Neuronal stem cell (in vitro differentiated cells): ENCODE data around the gene MCF2L2.

Experiments used
- DNase-seq: peaks from one replicate; pipeline ENCODE4 v3.0.0-alpha.2; 2013; ENCODE audit warnings: low spot score
- H2AFZ ChIP-seq: one replicate; pipeline ENCODE4 v1.6.1; 2013; ENCODE audit warnings: mild to moderate bottlenecking, low read length, inconsistent platforms
- H2AK5ac ChIP-seq: 2 replicates; pipeline ENCODE4 v1.6.1; 2013; ENCODE audit warnings: low read depth, mild to moderate bottlenecking, inconsistent platforms, low read length, moderate library complexity, mixed read lengths
- H2BK120ac ChIP-seq: 2 replicates; pipeline ENCODE4 v1.6.1; 2013; ENCODE audit warnings: low read depth, mild to moderate bottlenecking, inconsistent platforms, low read length, moderate library complexity, mixed read lengths
- H2BK12ac ChIP-seq: one replicate; pipeline ENCODE4 v1.6.1; 2013; ENCODE audit warnings: low read length, inconsistent platforms
- H2BK15ac ChIP-seq: 2 replicates; pipeline ENCODE4 v1.6.1; 2013; ENCODE audit warnings: mild to moderate bottlenecking, low read length, inconsistent platforms, mixed read lengths
- H2BK5ac ChIP-seq: one replicate; pipeline ENCODE4 v1.6.1; 2013; ENCODE audit warnings: inconsistent platforms, mild to moderate bottlenecking, low read length, moderate library complexity
- H3K14ac ChIP-seq: one replicate; pipeline ENCODE4 v1.6.1; 2013; ENCODE audit warnings: low read length, inconsistent platforms
- H3K18ac ChIP-seq: 2 replicates; pipeline ENCODE4 v1.6.1; 2013; ENCODE audit warnings: low read length, inconsistent platforms
- H3K23ac ChIP-seq: 2 replicates; pipeline ENCODE4 v1.6.1; 2013; ENCODE audit warnings: low read depth, mild to moderate bottlenecking, mixed read lengths, low read length, inconsistent platforms; ENCODE audit not compliant: poor library complexity
- H3K27ac ChIP-seq: replicated peaks from 3 replicates; pipeline ENCODE4 v1.5.1; 2013; ENCODE audit warnings: low read length, inconsistent platforms
- H3K27me3 ChIP-seq, 3 experiments: 2 replicates each; pipeline ENCODE4 v1.6.1; 2013; ENCODE audit warnings: low read length in 3 of 3, mild to moderate bottlenecking in 2 of 3, inconsistent platforms in 1 of 3, low read depth in 1 of 3, mixed read lengths in 1 of 3, moderate library complexity in 1 of 3; ENCODE audit not compliant: control insufficient read depth in 3 of 3, insufficient read depth in 3 of 3
- H3K36me3 ChIP-seq, 2 donors: replicated peaks in 1 of 2; 2 replicates each; pipeline ENCODE4 v1.6.1; 2013; ENCODE audit warnings: low read length in 2 of 2; ENCODE audit not compliant: control insufficient read depth in 2 of 2, insufficient read depth in 2 of 2
- H3K4ac ChIP-seq: 2 replicates; pipeline ENCODE4 v1.6.1; 2013; ENCODE audit warnings: inconsistent platforms, mild to moderate bottlenecking, low read length, moderate library complexity
- H3K4me1 ChIP-seq, 2 donors: 1 replicate in 1 of 2; 2 replicates in 1 of 2; pipeline ENCODE4 v1.6.1; 2013; ENCODE audit warnings: low read length in 2 of 2, low read depth in 1 of 2; ENCODE audit not compliant: control insufficient read depth in 2 of 2, insufficient read depth in 1 of 2
- H3K4me2 ChIP-seq: one replicate; pipeline ENCODE4 v1.6.1; 2013; ENCODE audit warnings: mild to moderate bottlenecking, low read length, inconsistent platforms; ENCODE audit not compliant: insufficient read depth, poor library complexity, severe bottlenecking
- H3K4me3 ChIP-seq, 2 donors: 2 replicates each; pipeline ENCODE4 v1.5.1; 2013; ENCODE audit warnings: low read length in 2 of 2, mild to moderate bottlenecking in 2 of 2, inconsistent platforms in 1 of 2, moderate library complexity in 1 of 2
- H3K79me1 ChIP-seq: one replicate; pipeline ENCODE4 v1.6.1; 2013; ENCODE audit warnings: low read depth, mild to moderate bottlenecking, inconsistent platforms, low read length, moderate library complexity
- H3K9ac ChIP-seq: one replicate; pipeline ENCODE4 v1.6.1; 2013; ENCODE audit warnings: mild to moderate bottlenecking, low read depth, low read length, inconsistent platforms; ENCODE audit not compliant: poor library complexity
- H3K9me3 ChIP-seq, 2 donors: replicated peaks in 1 of 2; 2 replicates each; pipeline versions ENCODE3 to v1.6.1; 2013; ENCODE audit warnings: low read length in 2 of 2, mild to moderate bottlenecking in 2 of 2, inconsistent platforms in 1 of 2, low read depth in 1 of 2, mixed read lengths in 1 of 2, moderate library complexity in 1 of 2; ENCODE audit not compliant: control insufficient read depth in 2 of 2, insufficient read depth in 1 of 2
- H4K8ac ChIP-seq: one replicate; pipeline ENCODE4 v1.6.1; 2013; ENCODE audit warnings: low read depth, mild to moderate bottlenecking, inconsistent platforms, low read length, moderate library complexity
- H4K91ac ChIP-seq: one replicate; pipeline ENCODE4 v1.6.1; 2013; ENCODE audit warnings: low read length, low read depth, mild to moderate bottlenecking, inconsistent platforms; ENCODE audit not compliant: poor library complexity
- WGBS, 2 donors: extraction: QIAGEN DNeasy Blood & Tissue Kit; methylation state at CpG; one replicate each; pipeline ENCODE4 v1.1.7; 2013; ENCODE audit warnings: missing lambda C conversion rate in 2 of 2, mixed read lengths in 1 of 2; ENCODE audit not compliant: insufficient read length in 2 of 2, insufficient replicate concordance in 1 of 2; ENCODE audit errors: extremely low coverage in 2 of 2; 5-methylcytosine and 5-hydroxymethylcytosine counted together

MCF2L2 gene

DNA sequence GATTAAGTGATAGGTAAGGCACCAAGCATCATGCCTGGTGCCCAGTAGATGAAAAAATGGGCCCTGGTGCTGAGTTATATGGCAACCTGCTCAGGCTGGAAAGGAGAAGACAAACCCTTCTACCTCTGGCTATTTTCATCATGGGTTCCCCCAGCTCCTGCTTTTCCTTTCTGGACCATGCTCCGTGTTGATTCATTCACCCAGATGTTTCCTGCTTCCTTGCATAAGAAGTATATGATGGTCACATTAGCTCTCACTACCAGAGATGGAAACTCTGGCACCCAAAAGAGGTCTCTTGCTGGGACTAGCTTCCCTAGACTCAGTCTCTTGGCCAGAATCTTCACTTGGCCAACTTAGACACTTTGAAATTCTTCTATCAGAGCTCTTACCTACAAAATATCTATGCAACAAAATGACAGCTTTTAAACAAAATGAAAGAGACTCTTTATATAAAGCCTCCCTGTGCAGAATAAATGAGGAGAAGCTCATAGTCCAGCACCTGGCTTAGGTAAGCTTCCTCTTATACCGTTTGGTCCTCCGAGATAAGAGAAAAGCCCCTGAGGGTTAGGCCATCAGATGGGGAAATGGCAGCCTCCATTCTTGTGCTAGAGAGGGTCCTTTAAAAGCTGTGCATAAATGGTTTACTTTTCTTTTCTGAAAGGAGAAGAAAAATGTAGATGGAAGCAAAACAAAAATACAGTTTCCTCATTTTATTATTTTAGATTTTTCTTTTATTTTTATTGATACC lies 46.8 kb upstream of the MCF2L2 start:
- no peak overlapping the region for H2AK5ac ChIP-seq
- H3K4ac ChIP-seq = no peak overlapping the region
- no peak overlapping the region for H4K91ac ChIP-seq
- H3K36me3 ChIP-seq = no peaks in the 10 kb centered on the region
- H3K18ac ChIP-seq = no peak overlapping the region
- H3K27ac ChIP-seq = no peak overlapping the region
- H3K9ac ChIP-seq = no peak overlapping the region
- H3K14ac ChIP-seq = no peak overlapping the region
- H3K4me3 ChIP-seq = no peak overlapping the region
- H2BK12ac ChIP-seq = no peak overlapping the region
- no peak overlapping the region for H4K8ac ChIP-seq
- no peak overlapping the region for H3K4me2 ChIP-seq
- H2BK5ac ChIP-seq = no peak overlapping the region
- no peak overlapping the region for H2BK15ac ChIP-seq
- WGBS, 2 donors = no CpG with 5 or more reads among the region's 3 CpGs
- H2AFZ ChIP-seq = no peak overlapping the region
- no peak overlapping the region for H3K23ac ChIP-seq
- no peak for DNase-seq
- H2BK120ac ChIP-seq = no peak overlapping the region
- peaks cover 0 to 18% (median 0%) of the 10 kb centered on the region in 3 experiments for H3K27me3 ChIP-seq
- no peaks in the 10 kb centered on the region for H3K9me3 ChIP-seq
- H3K4me1 ChIP-seq = peaks cover 0 to 1% of the 10 kb centered on the region in 2 donors
- H3K79me1 ChIP-seq = no peaks in the 10 kb centered on the region

DNA sequence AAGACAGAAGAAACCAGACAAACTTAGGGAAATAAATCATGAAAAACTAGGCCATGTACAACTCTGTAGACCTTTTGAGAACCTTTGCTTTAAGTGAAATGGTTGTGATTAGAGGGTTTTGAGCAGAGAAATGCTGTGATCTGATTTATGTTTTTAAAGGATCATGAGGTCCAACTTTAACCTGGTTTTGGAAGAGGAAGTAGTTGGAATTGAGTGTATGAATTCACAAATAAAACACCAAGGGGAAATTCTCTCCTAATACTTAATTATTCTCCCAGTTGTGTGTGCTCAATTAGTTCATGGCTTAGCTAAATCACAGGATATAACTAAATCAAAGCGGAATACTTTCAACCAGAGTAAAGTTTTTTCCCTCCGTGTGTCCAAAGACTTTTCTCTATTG lies 45.5 kb upstream of the MCF2L2 start:
- peaks cover 0 to 15% (median 0%) of the 10 kb centered on the region in 3 experiments for H3K27me3 ChIP-seq
- H4K91ac ChIP-seq = no peak overlapping the region
- H3K18ac ChIP-seq = no peak overlapping the region
- no peak overlapping the region for H2AK5ac ChIP-seq
- no peak overlapping the region for H3K27ac ChIP-seq
- no peak overlapping the region for H3K4me2 ChIP-seq
- no peak overlapping the region for H3K9ac ChIP-seq
- no peak overlapping the region for H3K14ac ChIP-seq
- no peaks in the 10 kb centered on the region for H3K9me3 ChIP-seq
- no peak overlapping the region for H2AFZ ChIP-seq
- H2BK12ac ChIP-seq = no peak overlapping the region
- H3K36me3 ChIP-seq = no peaks in the 10 kb centered on the region
- H2BK120ac ChIP-seq = no peak overlapping the region
- no peaks in the 10 kb centered on the region for H3K79me1 ChIP-seq
- no peak overlapping the region for H3K23ac ChIP-seq
- H2BK15ac ChIP-seq = no peak overlapping the region
- H4K8ac ChIP-seq = no peak overlapping the region
- DNase-seq = no peak
- no peak overlapping the region for H2BK5ac ChIP-seq
- no CpG with 5 or more reads among the region's 2 CpGs for WGBS, 2 donors
- no peaks in the 10 kb centered on the region for H3K4me1 ChIP-seq
- H3K4me3 ChIP-seq = no peak overlapping the region
- H3K4ac ChIP-seq = no peak overlapping the region

DNA sequence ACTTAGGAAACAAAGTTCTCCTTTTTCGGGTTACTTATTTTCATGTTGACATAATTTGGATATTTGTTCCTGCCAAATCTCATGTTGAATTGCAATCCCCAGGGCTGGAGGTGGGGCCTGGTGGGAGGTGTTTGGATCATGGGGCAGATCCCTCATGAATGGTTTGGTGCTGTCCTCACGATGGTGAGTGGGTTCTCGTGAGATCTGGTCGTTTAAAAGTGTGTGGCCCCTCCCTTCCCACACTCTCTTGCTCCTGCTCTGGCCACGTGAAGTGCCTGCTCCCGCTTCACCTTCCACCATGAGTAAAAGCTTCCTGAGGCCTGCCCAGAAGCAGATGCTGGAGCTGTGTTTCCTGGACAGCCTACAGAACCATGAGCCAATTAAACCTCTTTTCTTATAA lies 43.7 kb upstream of the MCF2L2 start:
- H3K27ac ChIP-seq = no peak overlapping the region
- H2AFZ ChIP-seq = no peak overlapping the region
- no peak overlapping the region for H3K23ac ChIP-seq
- no peaks in the 10 kb centered on the region for H3K36me3 ChIP-seq
- no peak overlapping the region for H3K18ac ChIP-seq
- no peak overlapping the region for H3K14ac ChIP-seq
- H3K9me3 ChIP-seq = no peaks in the 10 kb centered on the region
- peaks cover 0 to 16% (median 0%) of the 10 kb centered on the region in 3 experiments for H3K27me3 ChIP-seq
- no peak overlapping the region for H4K8ac ChIP-seq
- H2AK5ac ChIP-seq = no peak overlapping the region
- H3K79me1 ChIP-seq = no peaks in the 10 kb centered on the region
- H3K4ac ChIP-seq = no peak overlapping the region
- H3K4me3 ChIP-seq = no peak overlapping the region
- no peak overlapping the region for H2BK15ac ChIP-seq
- no peak overlapping the region for H2BK12ac ChIP-seq
- H3K9ac ChIP-seq = no peak overlapping the region
- H3K4me1 ChIP-seq = no peaks in the 10 kb centered on the region
- no peak overlapping the region for H2BK120ac ChIP-seq
- H4K91ac ChIP-seq = no peak overlapping the region
- H2BK5ac ChIP-seq = no peak overlapping the region
- no peak for DNase-seq
- H3K4me2 ChIP-seq = no peak overlapping the region
- no CpG with 5 or more reads among the region's 6 CpGs for WGBS, 2 donors

DNA sequence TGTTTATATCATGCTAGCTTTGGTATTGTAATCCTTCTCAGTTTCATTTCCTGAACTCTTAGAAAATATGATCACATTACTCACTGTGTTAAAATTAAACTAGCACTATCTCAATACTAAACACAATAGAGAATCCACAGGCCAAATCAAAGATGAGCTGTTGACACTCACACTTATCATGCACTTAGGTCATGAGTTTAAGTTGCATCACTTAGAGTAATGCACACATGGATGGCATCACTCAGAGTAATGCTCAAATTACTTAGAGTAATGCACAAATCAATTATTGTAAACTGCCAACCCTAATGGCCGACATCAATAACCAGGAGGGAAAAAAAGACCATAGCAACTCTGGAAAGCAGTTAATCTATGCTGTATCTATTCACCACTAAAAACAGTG lies 40.0 kb upstream of the MCF2L2 start:
- Histone ChIP-seq H4K8ac (no peak overlapping the region), H3K18ac (no peak overlapping the region), H4K91ac (no peak overlapping the region), H3K4ac (no peak overlapping the region), H3K9ac (no peak overlapping the region), H3K14ac (no peak overlapping the region), H2AK5ac (no peak overlapping the region), H3K4me2 (no peak overlapping the region), H2BK120ac (no peak overlapping the region), H2BK5ac (no peak overlapping the region), H3K27ac (no peak overlapping the region), H3K4me1 (no peaks in the 10 kb centered on the region), H3K36me3 (no peaks in the 10 kb centered on the region), H3K79me1 (no peaks in the 10 kb centered on the region), H3K27me3 (peaks cover 0 to 6% (median 0%) of the 10 kb centered on the region in 3 experiments), H2BK15ac (no peak overlapping the region), H3K23ac (no peak overlapping the region), H2AFZ (no peak overlapping the region), H2BK12ac (no peak overlapping the region), H3K9me3 (no peaks in the 10 kb centered on the region), H3K4me3 (no peak overlapping the region)
- DNase-seq = no peak
- WGBS, 2 donors = no CpG with 5 or more reads among the region's 1 CpG
